H1 (cell line): Measurements from ENCODE around the gene PLPPR2. TPM values are rescaled to one million over a fixed set of nuclear protein-coding genes. Genes with fewer than 3 reads are reported as not detected.

Experiments
- CTCF ChIA-PET: fragments of 300-600 bp; sonication (Branson Sonifier 250); formaldehyde crosslinking; loops from one replicate; lab custom pipeline; 2021; ENCODE audit not compliant: partially characterized antibody; lab: Charles Lee
- POLR2A ChIA-PET: fragments of 300-600 bp; sonication (Branson Sonifier 250); formaldehyde crosslinking; loops from one replicate; lab custom pipeline; 2021; ENCODE audit warnings: inconsistent platforms; ENCODE audit not compliant: partially characterized antibody; lab: Charles Lee
- DNase-seq, 2 experiments: peaks; one replicate each; pipeline versions ENCODE4 v3.0.0 to v3.0.0-alpha.2; 2010 to 2022; ENCODE audit warnings: low spot score in 2 of 2, low read depth in 1 of 2, mixed read lengths in 1 of 2
- FAIRE-seq: peaks from 2 replicates; lab custom pipeline; 2011; peaks lifted over from hg19 to GRCh38; lab: Jason Lieb, UNC
- H2AFZ ChIP-seq: 2 replicates; pipeline ENCODE4 v1.8.1; 2012; ENCODE audit warnings: low read length, inconsistent platforms
- H2AK5ac ChIP-seq: 2 replicates; pipeline ENCODE4 v1.6.1; 2013; ENCODE audit warnings: low read depth, low read length
- H2BK120ac ChIP-seq: replicated peaks from 2 replicates; pipeline ENCODE3; 2013; ENCODE audit warnings: low read depth, low read length, inconsistent platforms
- H2BK12ac ChIP-seq: 2 replicates; pipeline ENCODE4 v1.6.1; 2013; ENCODE audit warnings: low read depth, low read length
- H2BK15ac ChIP-seq: 2 replicates; pipeline ENCODE4 v1.6.1; 2013; ENCODE audit warnings: low read length
- H2BK20ac ChIP-seq: 2 replicates; pipeline ENCODE4 v1.6.1; 2013; ENCODE audit warnings: low read length
- H2BK5ac ChIP-seq: 2 replicates; pipeline ENCODE4 v1.6.1; 2013; ENCODE audit warnings: low read depth, low read length
- H3K14ac ChIP-seq: 2 replicates; pipeline ENCODE4 v1.6.1; 2013; ENCODE audit warnings: inconsistent platforms; ENCODE audit not compliant: insufficient read length
- H3K18ac ChIP-seq: 2 replicates; pipeline ENCODE4 v1.6.1; 2013; ENCODE audit warnings: low read length; ENCODE audit errors: extremely low read depth
- H3K23ac ChIP-seq: 2 replicates; pipeline ENCODE4 v1.6.1; 2013; ENCODE audit warnings: inconsistent platforms; ENCODE audit not compliant: insufficient read length
- H3K23me2 ChIP-seq: 2 replicates; pipeline ENCODE4 v1.6.1; 2013; ENCODE audit warnings: low read depth, low read length
- H3K27ac ChIP-seq: 2 replicates; pipeline ENCODE4 v1.6.1; 2011; ENCODE audit warnings: low read depth, low read length, inconsistent platforms
- H3K27me3 ChIP-seq, 4 experiments: replicated peaks in 1 of 4; 1 replicate in 1 of 4; 2 replicates in 3 of 4; pipeline versions ENCODE4 v1.6.1 to v1.8.1; 2011 to 2013; ENCODE audit warnings: low read length in 3 of 4, mild to moderate bottlenecking in 3 of 4, inconsistent platforms in 2 of 4, mixed read lengths in 2 of 4, moderate library complexity in 1 of 4; ENCODE audit not compliant: control insufficient read depth in 3 of 4, insufficient read depth in 3 of 4; ENCODE audit errors: extremely low read depth in 1 of 4
- H3K36me3 ChIP-seq, 4 experiments: 2 replicates each; pipeline versions ENCODE4 v1.6.1 to v1.8.1; 2011 to 2013; ENCODE audit warnings: mild to moderate bottlenecking in 4 of 4, low read length in 3 of 4, moderate library complexity in 2 of 4, control low read depth in 1 of 4, inconsistent platforms in 1 of 4; ENCODE audit not compliant: insufficient read depth in 4 of 4, control insufficient read depth in 2 of 4
- H3K4ac ChIP-seq: replicated peaks from 2 replicates; pipeline ENCODE3; 2013; ENCODE audit warnings: low read length, low read depth, mixed read lengths, inconsistent platforms; ENCODE audit not compliant: insufficient read length
- H3K4me1 ChIP-seq, 4 experiments: replicated peaks in 1 of 4; 1 replicate in 1 of 4; 2 replicates in 3 of 4; pipeline versions ENCODE4 v1.6.1 to v1.8.1; 2011 to 2013; ENCODE audit warnings: low read length in 3 of 4, inconsistent platforms in 2 of 4, mixed read lengths in 1 of 4; ENCODE audit not compliant: insufficient read depth in 4 of 4, control insufficient read depth in 3 of 4
- H3K4me2 ChIP-seq, 2 experiments: 2 replicates each; pipeline versions ENCODE4 v1.6.1 to v1.8.1; 2011 to 2013; ENCODE audit warnings: low read depth in 2 of 2, low read length in 2 of 2, control low read depth in 1 of 2, inconsistent platforms in 1 of 2, mild to moderate bottlenecking in 1 of 2; ENCODE audit not compliant: insufficient read depth in 1 of 2
- H3K4me3 ChIP-seq, 4 experiments: fragments of 200-600, 300-600 bp in 1 of 4; sonication (generic), shearing (Covaris generic), sonication (Bioruptor Twin) in 1 of 4; 2 replicates each; pipeline versions ENCODE4 v1.5.1 to v1.8.1; 2011 to 2016; ENCODE audit warnings: low read length in 4 of 4, low read depth in 3 of 4, control low read depth in 2 of 4, inconsistent platforms in 2 of 4, mild to moderate bottlenecking in 2 of 4, mixed read lengths in 1 of 4, moderate library complexity in 1 of 4; ENCODE audit not compliant: insufficient read depth in 2 of 4; ENCODE audit errors: extremely low read depth in 1 of 4
- H3K56ac ChIP-seq: replicated peaks from 2 replicates; pipeline ENCODE3; 2013; ENCODE audit warnings: low read depth, mild to moderate bottlenecking, mixed read lengths, low read length, inconsistent platforms; ENCODE audit not compliant: insufficient read length
- H3K79me1 ChIP-seq: 2 replicates; pipeline ENCODE4 v1.6.1; 2013; ENCODE audit warnings: low read depth, low read length, control low read depth
- H3K79me2 ChIP-seq, 2 experiments: 2 replicates each; pipeline versions ENCODE4 v1.6.1 to v1.8.1; 2012 to 2013; ENCODE audit warnings: low read length in 2 of 2, mild to moderate bottlenecking in 2 of 2, inconsistent platforms in 1 of 2; ENCODE audit not compliant: insufficient read depth in 2 of 2, control insufficient read depth in 1 of 2
- H3K9ac ChIP-seq, 4 experiments: replicated peaks in 1 of 4; 1 replicate in 1 of 4; 2 replicates in 3 of 4; pipeline versions ENCODE4 v1.6.1 to v1.8.1; 2011 to 2013; ENCODE audit warnings: low read depth in 3 of 4, low read length in 3 of 4, control low read depth in 2 of 4, mild to moderate bottlenecking in 2 of 4, moderate library complexity in 2 of 4, inconsistent platforms in 1 of 4; ENCODE audit errors: extremely low read depth in 1 of 4
- H3K9me3 ChIP-seq, 2 experiments: 2 replicates each; pipeline versions ENCODE4 v1.6.1 to v1.8.1; 2012 to 2013; ENCODE audit warnings: mild to moderate bottlenecking in 2 of 2, moderate library complexity in 2 of 2, control low read depth in 1 of 2, inconsistent platforms in 1 of 2, low read depth in 1 of 2, low read length in 1 of 2, mixed read lengths in 1 of 2; ENCODE audit not compliant: insufficient read depth in 2 of 2
- H4K20me1 ChIP-seq, 2 experiments: replicated peaks in 1 of 2; 2 replicates each; pipeline versions ENCODE3 to v1.8.1; 2011 to 2013; ENCODE audit warnings: inconsistent platforms in 2 of 2, low read length in 2 of 2, mild to moderate bottlenecking in 1 of 2; ENCODE audit not compliant: insufficient read depth in 2 of 2, control insufficient read depth in 1 of 2
- H4K5ac ChIP-seq: 2 replicates; pipeline ENCODE4 v1.6.1; 2013; ENCODE audit warnings: low read length, low read depth, mixed read lengths, inconsistent platforms; ENCODE audit not compliant: insufficient read length
- H4K8ac ChIP-seq: 2 replicates; pipeline ENCODE4 v1.8.0; 2013; ENCODE audit warnings: mild to moderate bottlenecking, moderate library complexity, low read length, inconsistent platforms; ENCODE audit not compliant: insufficient read depth; ENCODE audit errors: extremely low read depth
- H4K91ac ChIP-seq: replicated peaks from 2 replicates; pipeline ENCODE3; 2013; ENCODE audit warnings: low read length, mixed read lengths, inconsistent platforms; ENCODE audit not compliant: insufficient read length
- CBX5 ChIP-seq: fragments of 300-800, 300-1000 bp; sonication (generic); IDR thresholded peaks from 2 replicates; pipeline ENCODE4 v1.7.1; 2016; ENCODE audit warnings: antibody characterized with exemption, low read length, low read depth
- EZH2 ChIP-seq: fragments of 200-600 bp; sonication (generic); IDR thresholded peaks from 2 replicates; pipeline ENCODE4 v1.7.1; 2012; ENCODE audit warnings: low read depth, mild to moderate bottlenecking, moderate library complexity, low read length, inconsistent platforms; ENCODE audit not compliant: severe bottlenecking
- HDAC6 ChIP-seq: IDR thresholded peaks from one replicate; pipeline ENCODE4 v1.7.1; 2012; ENCODE audit warnings: low read depth, mild to moderate bottlenecking, inconsistent platforms, low read length, moderate library complexity
- NRF1 ChIP-seq: IDR thresholded peaks from 2 replicates; pipeline ENCODE4 v1.6.1; 2011; ENCODE audit warnings: mild to moderate bottlenecking, low read depth, low read length, improper control_type of control experiment
- POLR2AphosphoS5 ChIP-seq: IDR thresholded peaks from 2 replicates; pipeline ENCODE4 v1.6.1; 2011; ENCODE audit warnings: low read depth, low read length
- POU5F1 ChIP-seq: IDR thresholded peaks from 2 replicates; pipeline ENCODE4 v1.6.1; 2011; ENCODE audit warnings: low read depth, mild to moderate bottlenecking, low read length, moderate library complexity
- RAD21 ChIP-seq, 2 experiments: IDR thresholded peaks in 1 of 2; conservative IDR thresholded peaks in 1 of 2; 2 replicates each; pipeline ENCODE4 v1.6.1; 2011; ENCODE audit warnings: low read depth in 2 of 2, low read length in 2 of 2, improper control_type of control experiment in 1 of 2, inconsistent platforms in 1 of 2, mild to moderate bottlenecking in 1 of 2, moderate library complexity in 1 of 2
- RBBP5 ChIP-seq: IDR thresholded peaks from 2 replicates; pipeline ENCODE4 v1.7.1; 2012; ENCODE audit warnings: low read depth, mild to moderate bottlenecking, inconsistent platforms, low read length, moderate library complexity, borderline replicate concordance
- SIX5 ChIP-seq: IDR thresholded peaks from 2 replicates; pipeline ENCODE4 v1.6.1; 2011; ENCODE audit warnings: mild to moderate bottlenecking, low read depth, low read length
- SP1 ChIP-seq: IDR thresholded peaks from 2 replicates; pipeline ENCODE4 v1.6.1; 2011; ENCODE audit warnings: low read depth, low read length
- TAF1 ChIP-seq: IDR thresholded peaks from 2 replicates; pipeline ENCODE4 v1.6.1; 2011; ENCODE audit warnings: mild to moderate bottlenecking, low read depth, low read length
- TCF12 ChIP-seq: IDR thresholded peaks from 2 replicates; pipeline ENCODE4 v1.6.1; 2011; ENCODE audit warnings: low read depth, mild to moderate bottlenecking, low read length
- TEAD4 ChIP-seq: IDR thresholded peaks from 2 replicates; pipeline ENCODE4 v1.6.1; 2012; ENCODE audit warnings: low read depth, low read length, inconsistent platforms, mixed read lengths
- WGBS, 2 experiments: shearing (Covaris generic) in 1 of 2; methylation state at CpG; one replicate each; pipeline versions ENCODE4 v1.1.6 to v1.1.7; 2013 to 2015; ENCODE audit warnings: low lambda C conversion rate in 2 of 2, mixed read lengths in 2 of 2, inconsistent platforms in 1 of 2, low coverage in 1 of 2, missing lambda C conversion rate in 1 of 2; ENCODE audit not compliant: insufficient replicate concordance in 2 of 2, insufficient coverage in 1 of 2, insufficient read length in 1 of 2; ENCODE audit errors: extremely low coverage in 1 of 2, missing lambda C conversion rate in 1 of 2; 5-methylcytosine and 5-hydroxymethylcytosine counted together
- polyA plus RNA-seq, 7 experiments: library from polyadenylated mRNA; depleted of rRNA in 3 of 7; stranded (reverse) in 5 of 7; unstranded in 2 of 7; fragments of >200 nt in 5 of 7; fragments of 200-250 nt in 2 of 7; gene quantifications; 1 replicate in 5 of 7; 2 replicates in 1 of 7; 4 replicates in 1 of 7; pipeline versions ENCODE4 v1.2.1 to v1.2.3, GENCODE V29; 2011 to 2013; ENCODE audit warnings: missing spikeins in 2 of 7, mixed read lengths in 2 of 7
- total RNA-seq: library from RNA; stranded (reverse); fragmentation: NEBNext Ultra II Directional; extraction: Animal tissue kit (Norgen Biotek cat#: 25700); gene quantifications from 2 replicates; pipeline ENCODE4 v1.2.1, GENCODE V29; 2021

Gene PLPPR2
- total and polyA plus RNA-seq, 2 of the 8 experiments (the other 6 are each of a cell fraction or from before 2014, with no cell fraction given) = 7.2 to 11.7 TPM

- ChIA-PET POLR2A (interaction anchor here (0.7 to 3.2 kb wide), 6 partner anchors 8 to 39 kb away, joined by 3 to 11 read pairs (median 6); partner anchors contain the start of genes EPOR and RGL3), CTCF (interaction anchor here (1.1 to 3.5 kb wide), 5 partner anchors 8 to 474 kb away, joined by 3 to 15 read pairs (median 8); partner anchors contain the start of genes EPOR, TIMM29 and YIPF2)
- Histone ChIP-seq H4K8ac (no peak overlapping the region), H3K36me3 (peaks cover 0 to 28% (median 11%) of the 10 kb centered on the region in 4 experiments; a peak in 6 of 8 replicates), H3K27me3 (no peaks in the 10 kb centered on the region), H3K23ac (no peak overlapping the region), H3K4me1 (peaks cover 0 to 6% (median under 1%) of the 10 kb centered on the region in 4 experiments; a peak in 4 of 7 replicates), H3K9ac (no peak overlapping the region), H3K23me2 (peaks cover 1% of the 10 kb centered on the region; the same call in 1 of the 2 replicates), H3K4me2 (no peak overlapping the region), H3K79me2 (no peaks in the 10 kb centered on the region), H3K9me3 (no peaks in the 10 kb centered on the region), H2BK20ac (no peak overlapping the region), H3K27ac (no peak overlapping the region), H3K18ac (no peak overlapping the region), H3K56ac (no peak overlapping the region), H3K4me3 (no peak overlapping the region), H2BK120ac (no peak overlapping the region), H2BK15ac (no peak overlapping the region), H3K14ac (no peak overlapping the region), H4K20me1 (no peaks in the 10 kb centered on the region), H2BK5ac (no peak overlapping the region), H2AK5ac (no peak overlapping the region), H2AFZ (no peak overlapping the region), H2BK12ac (no peak overlapping the region), H3K4ac (no peak overlapping the region), H3K79me1 (no peaks in the 10 kb centered on the region), H4K5ac (no peak overlapping the region), H4K91ac (no peak overlapping the region)
- DNase-seq (no peak), FAIRE-seq (no peak)
- WGBS, 2 experiments = 89% methylated on average over 5 of the region's 9 CpGs; no CpG with 5 or more reads in 1 of the 2 experiments
- TF ChIP-seq RBBP5 = no peak
- no peak for TF ChIP-seq POU5F1
- no peak for TF ChIP-seq EZH2
- TF ChIP-seq POLR2AphosphoS5 = no peak
- no peak for TF ChIP-seq SP1
- TF ChIP-seq TEAD4 = no peak
- TF ChIP-seq CBX5 = no peak
- no peak for TF ChIP-seq TCF12
- no peak for TF ChIP-seq NRF1
- TF ChIP-seq HDAC6 = no peak
- TF ChIP-seq SIX5 = no peak
- TF ChIP-seq TAF1 = no peak
- no peak for TF ChIP-seq RAD21 (IDR thresholded peaks at IDR 0.05 in 1 of 2, conservative IDR thresholded peaks at IDR 0.05 in 1 of 2; ENCODE audit: low read depth in 2 of 2, low read length in 2 of 2)
These were observed 46.7 kb downstream of the PLPPR2 start for GRCh38 chr19:11401808-11402543.
